HG02798 (cell line): ENCODE data around the gene PLA2G4E.
A peak's percentile ranks its signal among the peaks of the same experiment; 100 is the strongest.

Experiments used
- ATAC-seq: cut with Tn5 transposase; IDR thresholded peaks from one replicate; pipeline ENCODE4 v1.9.1; 2021; ENCODE audit warnings: mild to moderate bottlenecking; ENCODE audit not compliant: unreplicated experiment, poor library complexity

The PLA2G4E gene

DNA sequence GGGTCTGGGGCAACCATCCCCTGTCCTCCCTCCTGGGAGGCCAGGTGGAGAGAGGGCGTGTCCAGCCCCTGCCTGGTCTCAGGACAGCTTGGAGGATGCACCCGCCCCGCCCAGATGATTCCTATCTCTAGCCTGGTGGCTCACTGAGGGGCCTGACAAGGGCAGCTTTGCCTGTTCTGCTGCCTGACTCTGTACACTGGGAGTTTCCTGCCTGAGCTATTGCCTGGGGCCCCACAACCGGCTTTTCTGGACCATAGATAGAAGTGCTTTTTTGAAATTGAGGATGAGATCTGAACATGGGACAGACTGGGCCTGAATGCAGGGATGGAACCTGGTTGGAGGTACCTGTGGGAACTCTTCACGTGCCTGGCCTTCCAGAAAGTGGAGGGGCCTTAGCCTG, 751 bp upstream of the PLA2G4E start:
- ATAC-seq = no peak

DNA sequence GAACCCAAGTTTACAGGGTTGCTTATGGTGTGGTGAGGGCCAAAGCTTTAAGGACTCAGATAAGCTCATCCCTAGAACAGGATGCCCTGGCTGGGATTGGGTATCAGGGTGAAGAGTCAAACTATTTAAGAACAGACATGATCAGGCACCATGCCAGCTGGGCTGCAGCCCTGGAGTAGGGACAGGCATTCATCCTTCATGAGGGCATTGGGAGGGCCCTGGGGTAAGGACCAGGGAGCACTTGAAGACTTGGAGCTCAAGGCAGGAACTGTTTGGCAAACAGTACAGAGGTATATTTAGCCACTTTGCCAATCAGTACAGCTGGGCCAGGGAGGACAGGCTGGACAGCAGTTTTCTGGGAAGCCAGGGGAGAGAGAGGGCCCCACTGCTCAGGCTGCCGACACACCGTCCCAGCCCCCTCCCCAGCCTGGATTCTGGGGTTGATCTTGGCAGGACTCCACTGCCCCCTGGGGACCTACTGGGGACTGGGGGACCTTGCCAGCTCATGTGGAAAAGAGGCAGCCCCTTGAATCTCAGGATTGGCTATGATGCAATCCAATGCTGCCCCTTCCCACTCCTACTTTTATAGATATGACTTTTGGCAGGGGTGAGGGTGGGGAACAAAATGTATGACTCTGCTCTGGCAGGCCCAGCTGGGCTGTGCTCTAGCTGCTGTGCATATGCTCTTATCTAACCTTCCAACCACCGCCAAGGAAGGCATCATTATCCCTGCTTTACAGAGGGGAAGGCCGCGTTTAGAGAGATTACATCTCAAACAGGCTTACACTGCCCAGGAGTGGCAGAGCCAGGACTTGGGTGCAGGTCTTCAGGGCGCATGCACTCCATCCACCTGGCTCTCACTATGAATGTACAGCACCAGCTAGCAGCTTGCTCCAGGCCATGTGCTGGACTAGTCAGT, 2.3 kb downstream of the PLA2G4E start:
- no peak for ATAC-seq

DNA sequence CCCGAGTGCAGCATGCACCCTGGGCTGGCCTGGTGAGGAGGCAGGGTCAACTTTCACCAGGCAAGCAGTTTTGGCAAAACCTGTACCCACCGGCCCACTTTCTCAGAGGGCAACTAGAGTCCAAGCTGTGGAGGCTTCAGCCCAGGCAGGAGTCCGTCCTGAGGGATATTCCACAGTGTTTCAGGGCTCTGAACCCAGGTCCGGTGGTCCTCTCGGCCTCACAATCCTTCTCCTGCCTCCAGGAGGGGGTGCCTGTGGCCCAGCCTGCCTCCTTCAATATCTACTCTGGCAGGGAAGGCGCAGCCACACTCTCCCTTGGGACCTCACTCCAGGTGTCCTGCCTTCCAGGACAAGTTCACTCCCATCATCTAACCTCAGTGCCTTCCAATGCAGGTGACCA, 3.9 kb downstream of the PLA2G4E start:
- no peak for ATAC-seq

DNA sequence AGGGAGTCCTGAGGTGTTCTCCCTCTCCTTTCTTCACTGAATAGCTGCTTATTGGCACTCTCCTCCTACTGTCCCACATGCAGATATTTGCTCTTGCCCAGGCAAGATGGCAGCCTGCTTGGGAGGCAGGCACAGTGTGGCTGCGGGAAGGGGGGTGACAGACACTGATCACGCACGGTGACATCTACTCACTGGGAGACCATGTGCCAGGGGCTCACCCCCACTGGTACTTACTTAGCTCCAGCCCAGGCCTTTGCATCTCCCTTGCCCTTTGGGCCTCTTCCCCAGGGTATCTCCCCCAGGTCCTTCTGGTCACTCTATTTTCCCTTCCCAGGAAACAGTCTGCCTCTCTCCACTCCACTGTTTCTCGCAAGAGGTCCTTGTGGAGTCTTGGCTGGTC, 6.4 kb downstream of the PLA2G4E start:
- no peak for ATAC-seq

DNA sequence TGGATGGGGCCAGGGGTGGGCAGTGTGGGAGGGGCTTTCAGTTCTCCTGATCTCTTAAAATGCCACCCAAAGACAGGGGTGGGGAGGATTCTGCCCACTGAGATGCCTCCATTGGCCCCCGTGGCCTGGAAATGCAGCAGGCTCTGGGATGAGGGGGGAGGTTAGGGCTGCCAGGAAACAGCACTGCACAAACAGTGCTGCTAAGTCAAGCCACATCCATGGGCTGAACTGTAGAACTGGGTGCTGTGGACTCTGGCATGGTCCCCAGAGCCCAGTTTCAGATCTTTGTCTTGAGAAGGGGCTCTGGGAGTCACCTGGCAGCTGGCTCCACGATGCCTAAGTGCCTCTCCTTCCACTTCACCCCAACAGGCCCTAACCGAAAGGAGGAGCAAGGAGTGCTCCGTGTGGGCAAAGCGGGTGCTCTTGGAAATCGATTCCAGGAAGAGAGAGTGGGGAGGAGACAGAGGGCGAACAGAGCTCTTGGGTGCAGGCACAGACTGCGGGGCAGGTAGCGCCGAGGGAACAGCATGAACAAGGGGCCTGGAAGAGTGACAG, 7.8 kb downstream of the PLA2G4E start:
- no peak for ATAC-seq

DNA sequence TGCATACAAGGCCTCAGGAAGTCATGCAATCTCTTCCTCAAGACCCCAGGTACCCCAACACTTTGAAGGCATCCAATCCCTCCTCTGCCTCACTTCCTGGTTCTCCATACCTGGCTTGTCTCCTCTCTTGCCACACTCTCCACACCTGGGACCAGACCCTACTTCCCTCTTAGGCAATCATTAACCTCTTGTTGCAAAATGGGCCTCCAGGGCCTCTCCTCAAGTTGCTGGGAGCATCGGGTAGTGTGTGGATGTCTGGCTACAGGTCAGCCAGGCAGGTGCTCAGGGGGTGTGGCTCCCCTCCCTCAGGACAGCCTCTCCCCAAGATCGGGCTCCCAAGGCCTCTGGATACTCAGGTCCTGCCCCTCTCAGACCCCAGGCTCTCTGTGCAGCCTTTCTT, 8.6 kb downstream of the PLA2G4E start:
- ATAC-seq = no peak

DNA sequence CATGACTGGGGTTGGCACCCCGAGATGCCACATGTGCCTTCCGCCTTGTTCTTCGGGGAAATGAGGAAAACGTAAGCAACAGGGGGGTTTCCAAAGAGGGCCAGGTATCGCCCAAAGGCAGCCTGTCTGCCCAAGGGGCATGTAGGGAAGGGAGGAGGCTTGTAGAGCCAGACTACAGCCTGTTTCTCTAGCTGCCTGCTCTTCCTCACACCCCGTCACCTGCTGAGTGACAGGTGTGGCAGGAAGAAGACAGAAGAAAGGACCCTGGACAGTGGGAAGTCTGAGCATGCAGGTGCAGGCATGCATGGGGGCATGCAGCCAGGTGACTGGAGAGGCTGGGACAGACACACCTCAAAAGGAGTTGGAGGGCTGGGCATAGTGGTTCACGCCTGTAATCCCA, 9.8 kb downstream of the PLA2G4E start:
- ATAC-seq = no peak

DNA sequence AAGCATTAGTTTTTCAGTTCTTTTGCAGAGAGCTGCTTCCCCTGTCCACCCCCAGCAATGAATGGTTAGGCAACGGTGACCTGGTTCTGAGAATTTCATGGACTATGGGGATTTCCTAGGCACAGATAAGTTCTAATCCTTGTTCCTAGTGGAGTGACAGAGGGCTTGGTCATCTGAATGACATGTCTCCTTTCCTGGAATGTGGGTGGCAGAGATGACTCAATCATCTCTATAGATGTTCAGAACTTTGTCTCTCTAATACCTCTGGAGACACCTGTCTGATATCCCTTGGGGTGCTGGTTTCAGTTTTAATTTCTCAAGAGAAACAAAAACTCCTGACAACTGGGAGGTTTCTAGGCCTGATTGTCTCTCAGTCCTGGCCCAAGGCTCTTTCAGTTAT, 10.4 kb downstream of the PLA2G4E start:
- peak; percentile 59 for ATAC-seq

DNA sequence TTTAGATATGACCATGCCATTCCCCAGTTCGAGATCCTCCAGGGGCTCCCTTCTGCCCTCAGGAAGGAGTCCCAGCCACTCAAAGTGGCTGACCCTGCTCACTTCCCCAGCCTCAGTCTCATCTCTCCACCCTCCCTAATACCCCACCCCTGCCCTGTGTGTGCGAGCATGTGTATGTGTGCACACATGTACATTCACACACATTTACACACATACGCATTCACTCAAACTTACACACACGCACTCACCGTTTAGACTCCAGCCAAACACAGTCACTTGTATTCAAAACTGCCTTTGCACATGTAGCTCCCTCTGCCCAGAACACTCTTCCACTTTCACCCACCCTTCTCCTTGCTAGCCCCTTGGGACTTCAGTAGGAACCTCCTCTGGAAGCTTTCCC, 11.4 kb downstream of the PLA2G4E start:
- no peak for ATAC-seq

DNA sequence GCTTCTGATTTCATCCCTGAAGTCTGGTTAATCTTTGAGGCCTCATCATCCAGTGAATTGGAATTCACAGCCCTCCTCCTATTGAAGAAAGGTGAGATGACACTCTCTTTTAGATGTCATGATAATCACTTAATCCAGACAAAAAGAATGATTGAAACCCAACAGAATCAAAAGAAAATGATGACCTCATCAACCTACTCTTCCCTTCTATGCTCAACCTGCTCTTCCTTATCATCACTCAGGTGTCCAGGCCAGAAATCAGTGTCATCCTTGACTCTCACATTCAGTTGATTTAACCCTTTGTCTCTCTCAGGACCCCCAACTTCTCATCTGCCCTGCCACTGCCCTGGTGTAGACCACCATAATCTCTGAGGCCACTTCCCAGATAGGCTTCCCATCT, 11.8 kb downstream of the PLA2G4E start:
- no peak for ATAC-seq

DNA sequence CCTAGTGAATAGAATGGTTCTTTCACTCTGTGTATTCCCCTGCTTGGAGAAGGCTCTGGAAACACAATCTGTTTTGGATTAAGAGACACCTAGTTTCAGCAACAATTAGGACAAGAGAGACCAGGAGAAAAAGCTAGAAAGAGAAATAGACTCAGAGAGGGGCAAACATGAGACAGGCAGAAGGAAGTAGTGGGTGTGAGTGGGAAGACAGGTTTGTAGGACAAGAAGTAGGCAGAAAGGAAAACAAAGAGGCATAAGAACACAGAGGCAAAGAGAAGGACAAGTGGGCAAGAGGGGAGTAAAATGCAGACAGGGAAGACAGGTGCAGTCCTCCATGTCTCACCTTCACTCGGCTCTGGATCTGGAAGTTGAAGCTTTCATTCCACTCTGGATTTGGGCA, 13.5 kb downstream of the PLA2G4E start:
- ATAC-seq = no peak

DNA sequence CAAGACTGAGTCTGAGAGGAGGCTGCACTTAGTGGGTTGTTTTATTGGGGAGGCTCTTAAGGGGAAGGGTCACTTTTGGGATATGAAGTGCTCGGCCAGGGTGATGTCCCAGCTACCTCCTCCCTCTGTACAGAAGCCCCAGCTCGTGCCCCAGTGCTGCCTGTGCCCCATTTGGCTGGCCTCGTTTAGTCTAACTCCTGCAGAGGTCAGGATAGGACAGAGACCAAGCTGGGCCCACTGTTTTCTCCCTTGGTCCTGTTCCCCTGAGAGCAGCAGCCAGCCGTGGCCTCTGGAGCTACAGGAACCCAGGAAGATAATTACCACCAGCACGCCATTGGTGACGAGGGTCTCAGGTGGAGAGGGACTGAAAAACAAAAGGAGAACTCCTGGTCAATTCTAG, 18.5 kb downstream of the PLA2G4E start:
- no peak for ATAC-seq

DNA sequence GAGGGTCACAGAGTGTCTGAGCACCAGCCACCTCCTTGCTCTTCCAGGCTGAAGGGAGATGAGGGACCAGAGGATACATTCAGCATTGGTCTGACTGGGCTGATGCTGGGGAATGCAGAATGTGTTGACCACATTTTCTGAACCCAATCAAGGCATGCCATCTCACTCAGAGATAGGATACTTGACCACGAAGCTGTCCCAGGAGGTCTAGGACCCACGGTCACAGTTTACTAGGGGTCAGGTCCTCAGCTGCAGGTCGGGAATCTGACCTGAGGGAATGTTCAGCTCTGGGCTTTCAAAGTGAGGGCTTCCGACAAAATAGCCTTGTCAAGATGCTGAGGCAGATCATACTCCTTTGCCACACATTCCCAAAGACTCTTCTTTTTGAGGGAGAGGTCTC, 19.6 kb downstream of the PLA2G4E start:
- no peak for ATAC-seq

DNA sequence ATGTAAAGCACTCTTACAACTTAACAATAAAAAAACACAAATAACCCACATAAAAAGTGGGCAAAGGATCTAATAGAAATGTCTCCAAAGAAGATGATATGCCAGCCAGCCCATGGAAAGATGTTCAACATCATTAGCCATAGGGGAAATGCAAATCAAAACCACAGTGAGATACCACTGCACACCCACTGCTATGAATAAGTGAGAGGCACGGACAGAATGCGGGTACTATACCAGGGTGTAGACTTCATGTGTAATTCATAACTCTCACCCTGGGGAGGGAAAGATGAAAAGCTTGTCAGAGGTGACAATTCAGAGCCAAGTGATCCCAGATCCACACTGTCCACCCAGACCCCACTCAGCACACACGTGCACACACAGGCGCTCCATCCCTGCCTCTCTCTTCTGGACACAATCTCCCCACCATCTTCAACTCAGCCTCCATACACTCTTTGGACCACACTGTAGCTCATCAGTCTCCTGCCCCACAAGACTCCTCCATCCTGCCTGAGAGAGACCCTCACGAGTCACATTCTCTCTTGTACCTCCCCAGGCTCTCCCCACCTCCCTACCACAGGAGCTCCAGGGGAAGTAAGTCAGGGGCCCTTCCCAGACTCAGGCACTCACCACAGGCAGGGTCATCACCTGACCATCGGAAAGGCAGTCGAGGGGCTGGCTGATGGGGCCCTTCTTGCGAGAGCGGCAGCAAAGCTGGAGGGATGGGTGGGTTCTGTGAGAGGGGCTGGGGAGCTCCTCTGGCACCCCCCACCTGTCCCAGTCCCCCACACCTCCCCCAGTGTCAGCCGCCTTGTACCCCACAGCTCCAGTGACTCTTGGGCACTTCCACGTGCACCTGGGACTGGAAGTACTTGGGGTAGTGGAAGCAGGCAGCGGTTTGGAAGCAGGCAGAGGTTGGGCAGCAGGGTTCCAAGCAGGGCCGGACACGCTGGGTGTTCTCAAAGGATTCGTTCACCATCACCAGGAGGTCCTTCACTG, 21.3 kb downstream of the PLA2G4E start:
- ATAC-seq = no peak

DNA sequence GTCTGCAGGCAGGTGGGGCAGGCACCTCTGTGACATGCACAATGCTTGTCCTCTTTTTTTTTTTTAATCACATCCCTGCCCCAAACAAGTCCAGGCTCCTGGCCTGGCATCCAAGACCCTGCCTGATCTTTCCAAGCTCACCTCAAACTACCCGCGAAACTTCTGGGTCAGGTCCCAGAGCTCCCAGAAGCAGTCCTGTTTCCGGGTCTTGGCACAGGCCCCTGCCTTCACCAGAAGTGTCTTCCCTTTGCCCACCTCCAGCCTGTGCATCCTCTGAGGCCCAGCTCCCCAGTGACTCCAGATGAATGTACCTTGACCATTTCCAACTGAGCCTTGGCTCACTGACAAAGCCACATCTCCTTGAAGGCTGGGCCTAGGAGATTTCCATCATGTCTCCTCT, 23.0 kb downstream of the PLA2G4E start:
- no peak for ATAC-seq

DNA sequence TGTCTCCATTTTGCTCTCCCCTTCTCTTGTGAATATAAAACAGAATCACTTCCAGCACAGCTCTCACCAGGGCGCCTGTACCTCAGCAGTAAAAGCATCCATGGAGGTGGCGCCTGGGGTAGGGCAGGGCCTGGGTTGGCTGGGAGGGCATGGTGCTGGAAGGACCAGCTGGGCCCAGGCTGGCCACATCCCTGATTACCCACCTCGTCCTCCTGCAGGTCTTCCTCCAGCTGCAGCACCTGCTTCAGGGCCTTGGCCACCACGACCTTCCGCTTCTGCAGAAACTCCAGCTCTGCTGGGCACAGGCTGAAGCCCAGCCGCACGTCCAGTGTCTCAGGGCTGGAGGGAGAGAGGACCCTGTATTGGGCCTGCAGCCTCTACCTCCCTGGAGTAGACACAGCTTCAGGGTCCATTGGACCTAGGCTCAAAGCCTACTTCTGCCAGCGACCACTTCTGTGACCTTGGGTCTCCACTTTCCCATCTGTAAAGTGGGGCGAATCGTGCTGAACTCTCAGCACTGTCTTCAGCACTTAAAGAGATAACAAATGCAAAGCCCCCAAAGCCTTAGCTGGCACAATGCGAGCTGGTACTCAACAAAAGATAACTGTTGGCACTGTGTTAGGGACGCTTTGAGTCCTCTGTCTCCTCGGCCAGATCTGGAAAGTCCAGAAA, 23.8 kb downstream of the PLA2G4E start:
- no peak for ATAC-seq

DNA sequence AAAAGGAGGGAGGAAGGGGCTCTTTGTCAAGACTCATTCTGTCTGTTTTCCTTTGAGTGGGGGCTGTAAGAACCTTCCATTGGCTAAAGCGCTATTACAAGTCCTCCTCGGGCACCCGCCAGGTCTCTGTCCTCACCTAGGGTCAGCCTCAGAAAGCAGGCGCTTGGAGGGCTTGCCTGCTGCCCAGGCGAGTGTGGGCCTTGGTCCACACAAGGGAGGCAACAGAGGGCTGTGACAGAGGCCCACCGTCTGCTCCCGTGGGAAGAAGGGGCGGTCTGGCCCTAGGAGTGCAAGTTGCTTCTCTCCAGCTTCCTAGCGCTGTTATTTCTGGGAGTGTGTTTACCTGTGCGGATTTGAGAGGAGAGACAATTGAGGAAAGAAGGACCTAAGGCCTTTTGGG, 24.5 kb downstream of the PLA2G4E start:
- no peak for ATAC-seq

DNA sequence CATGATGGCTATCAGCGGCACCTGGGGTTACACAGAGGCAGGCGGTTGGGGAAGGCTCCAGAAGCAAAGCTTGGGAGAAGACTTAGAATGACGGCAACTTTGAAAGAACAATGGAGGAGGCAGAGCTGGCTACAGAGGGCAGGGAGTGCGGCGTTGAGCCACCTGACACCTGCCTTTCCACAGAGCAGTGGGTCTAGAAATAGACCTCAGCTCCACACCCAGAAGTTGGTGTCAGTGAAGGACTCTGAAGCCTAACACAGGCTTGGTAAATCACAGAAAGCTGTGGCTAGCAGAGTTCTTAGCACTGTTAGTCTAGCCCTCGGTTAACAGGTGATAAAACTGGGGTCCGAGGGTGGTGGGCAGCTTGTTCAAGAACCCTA, 25.4 kb downstream of the PLA2G4E start:
- no peak for ATAC-seq

DNA sequence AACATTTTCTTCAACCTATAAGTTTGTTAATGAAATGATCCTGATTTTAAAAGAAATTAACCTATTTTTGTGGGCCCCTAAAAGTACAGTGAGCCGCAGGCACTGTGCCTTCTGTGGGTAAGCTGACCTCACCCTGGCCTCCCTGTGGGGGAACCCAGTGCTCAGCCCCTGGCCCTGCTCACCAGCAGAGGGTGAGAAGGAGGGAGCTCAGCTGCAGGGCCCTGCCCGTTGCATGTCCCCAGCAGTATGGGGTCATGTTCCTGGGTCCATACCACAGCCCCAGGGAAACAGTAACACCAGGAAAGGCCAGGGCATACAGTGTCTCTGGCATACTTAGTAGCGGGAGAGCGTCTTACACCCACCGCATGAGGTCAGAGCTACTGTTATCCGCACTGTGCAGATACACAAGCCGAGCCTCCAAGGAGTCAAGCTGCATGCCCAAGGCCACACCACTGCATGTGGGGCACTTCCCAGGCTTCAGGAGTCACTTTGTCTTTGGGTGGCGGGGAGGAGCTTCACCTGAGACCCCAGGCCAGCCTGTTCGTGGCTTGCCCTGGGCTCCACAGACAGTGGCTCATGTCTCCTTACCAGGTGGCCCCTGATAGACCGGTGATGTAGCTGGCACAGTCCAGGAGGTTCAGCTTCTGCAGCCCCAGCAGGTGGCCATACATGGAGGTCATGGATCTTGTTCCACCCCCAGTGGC, 25.9 kb downstream of the PLA2G4E start:
- ATAC-seq = no peak

DNA sequence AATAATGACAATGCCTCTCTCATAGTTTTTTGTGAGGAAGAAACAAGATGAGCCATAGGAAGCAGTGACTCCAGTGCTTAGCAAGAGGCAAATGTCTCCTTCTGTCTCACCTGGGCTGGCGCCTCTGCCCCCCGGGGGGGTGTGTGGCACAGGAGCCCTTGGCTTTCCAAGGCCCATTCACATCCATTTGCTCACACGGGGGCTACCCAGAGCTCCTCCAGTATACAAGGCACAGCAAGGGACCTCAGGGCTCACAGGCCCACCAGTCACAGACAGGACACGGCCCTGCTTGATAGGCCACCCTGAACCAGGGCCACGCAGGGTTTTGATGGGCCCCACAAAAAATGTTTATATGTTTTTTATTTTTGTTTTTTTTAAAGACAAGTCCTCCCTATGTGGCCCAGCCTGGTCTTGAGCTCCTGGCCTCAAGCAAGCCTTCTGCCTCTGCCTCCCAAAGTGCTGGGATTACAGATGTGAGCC, 26.6 kb downstream of the PLA2G4E start:
- ATAC-seq = no peak
